H1 (cell line): ENCODE results near the gene CENPP.

ENCODE experiments used
- EP300 ChIP-seq, 2 experiments: IDR thresholded peaks; 1 replicate in 1 of 2; 2 replicates in 1 of 2; pipeline ENCODE4 v1.6.1; 2011 to 2012; ENCODE audit warnings: low read depth in 2 of 2, low read length in 2 of 2, mild to moderate bottlenecking in 2 of 2, borderline replicate concordance in 1 of 2, inconsistent platforms in 1 of 2, moderate library complexity in 1 of 2
- FOSL1 ChIP-seq: IDR thresholded peaks from 2 replicates; pipeline ENCODE4 v1.6.1; 2011; ENCODE audit warnings: mild to moderate bottlenecking, low read depth, low read length, moderate library complexity; ENCODE audit not compliant: insufficient read depth
- GTF2F1 ChIP-seq: IDR thresholded peaks from 2 replicates; pipeline ENCODE4 v1.6.1; 2012; ENCODE audit warnings: low read depth, low read length, improper control_type of control experiment, borderline replicate concordance

DNA sequence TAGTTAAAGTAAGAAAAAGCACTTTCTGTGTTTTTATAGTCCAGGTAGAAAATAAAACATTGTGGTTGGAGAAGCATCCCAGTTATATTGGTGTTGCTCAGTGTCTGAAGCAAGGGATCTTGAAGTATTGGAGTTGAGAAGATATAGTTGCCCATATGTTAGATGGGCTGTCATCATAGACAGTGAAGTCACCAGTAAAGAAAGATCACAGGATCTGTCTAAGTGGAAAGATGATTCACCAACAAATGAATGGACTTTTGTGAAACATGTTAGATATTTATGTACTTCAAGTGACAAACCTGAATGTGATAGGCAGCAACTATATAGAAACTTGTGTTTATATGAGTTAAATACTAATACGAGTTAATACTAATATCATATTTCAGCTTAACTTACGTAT lies 66.9 kb downstream of the CENPP start:
- TF ChIP-seq EP300 (IDR thresholded peaks at IDR 0.05; ENCODE audit: borderline replicate concordance in 1 of 2, low read depth in 2 of 2, low read length in 2 of 2) (no peak), FOSL1 (no peak), GTF2F1 (no peak)
